ENCODE results near the gene DRAM2. TPM values are rescaled to one million over a fixed set of nuclear protein-coding genes. Genes with fewer than 3 reads are reported as not detected.

Gene DRAM2
- total and polyA plus RNA-seq, 10 of the 15 experiments (the other 5 are each of a cell fraction or from before 2014, with no cell fraction given) = 39.1 to 229 (median 79.4) TPM

DNA sequence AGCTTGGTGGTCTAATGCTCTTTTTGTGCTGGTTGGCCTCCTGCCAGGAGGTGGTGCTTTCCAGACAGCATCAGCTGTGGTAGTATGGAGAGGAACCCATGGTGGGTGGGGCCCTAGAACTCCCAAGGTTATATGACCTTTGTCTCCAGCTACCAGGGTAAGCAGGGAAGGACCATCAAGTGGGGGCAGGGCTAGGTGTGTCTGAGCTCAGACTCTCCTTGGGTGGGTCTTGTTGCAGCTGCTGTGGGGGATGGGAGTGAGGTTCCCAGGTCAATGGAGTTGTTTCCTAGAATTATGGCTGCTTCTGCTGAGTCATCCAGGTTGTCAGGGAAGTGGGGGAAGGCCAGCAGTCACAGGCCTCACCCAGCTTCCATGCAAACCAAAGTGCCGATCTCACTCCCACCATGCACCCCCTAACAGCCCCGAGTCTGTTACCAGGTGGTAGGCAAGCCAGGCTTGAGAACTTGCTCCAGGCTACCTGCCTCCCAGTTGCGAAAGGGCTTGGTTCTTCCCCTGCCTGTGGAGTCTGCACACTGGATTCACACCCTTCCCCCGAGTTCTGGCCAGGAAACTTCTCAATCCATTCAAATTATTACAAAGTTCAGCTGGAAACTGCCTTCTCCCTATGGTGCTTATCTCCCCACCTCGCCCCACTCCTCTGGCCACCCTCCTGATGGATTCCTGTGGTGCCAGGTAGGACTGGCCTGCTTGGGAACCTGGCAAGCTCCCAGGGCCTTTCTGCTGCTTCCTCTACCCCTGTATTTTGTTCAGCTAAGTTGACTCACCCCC, 37.8 kb downstream of the DRAM2 start:
- no peaks in the 10 kb centered on the region for H3K4me1 ChIP-seq (ENCODE audit: control insufficient read depth, insufficient read depth, low read length)
- no peaks in the 10 kb centered on the region for H4K20me1 ChIP-seq (ENCODE audit: control insufficient read depth, insufficient read depth)
- no peak for ATAC-seq
- no peaks in the 10 kb centered on the region for H3K27me3 ChIP-seq (replicated peaks in 1 of 2; ENCODE audit: control insufficient read depth in 2 of 2, insufficient read depth in 2 of 2, low read length in 1 of 2)
- WGBS (ENCODE audit: insufficient coverage, insufficient replicate concordance, low lambda C conversion rate, missing lambda C conversion rate) = 52% methylated on average over 5 of the region's 5 CpGs
- ChIA-PET RAD21 (ENCODE audit: unreplicated experiment) (no interaction called here), CTCF (no interaction called here), SMC1A (ENCODE audit: uncharacterized antibody, unreplicated experiment) (interaction anchor here (1.0 kb wide), 1 partner anchor 601 kb away, joined by 3 read pairs; no protein-coding TSS in a partner anchor), POLR2A (no interaction called here)
- H3K9me3 ChIP-seq (replicated peaks; ENCODE audit: control insufficient read depth, insufficient read depth, low read length) = peaks cover 5% of the 10 kb centered on the region; the same call in 2 of the 3 replicates
- no peaks in the 10 kb centered on the region for H3K36me3 ChIP-seq (ENCODE audit: control insufficient read depth in 2 of 2, insufficient read depth in 2 of 2, low read length in 1 of 2)
- intact Hi-C loops (cut with micrococcal nuclease; ENCODE audit: unreplicated experiment) = no loop called here
- H3K79me2 ChIP-seq (ENCODE audit: control insufficient read depth, insufficient read depth, low read length) = no peaks in the 10 kb centered on the region
- no peak for TF ChIP-seq ASH2L (IDR thresholded peaks at IDR 0.05; ENCODE audit: borderline replicate concordance, low read depth)
- TF ChIP-seq RFX5 (IDR thresholded peaks at IDR 0.05; ENCODE audit: low read depth, low read length) = no peak
- TF ChIP-seq ZNF274 (IDR thresholded peaks at IDR 0.05; ENCODE audit: insufficient read depth, insufficient read length) = no peak
- TF ChIP-seq ZNF622 (IDR thresholded peaks at IDR 0.05) = no peak
- no peak for TF ChIP-seq PBX3 (IDR thresholded peaks at IDR 0.05; ENCODE audit: insufficient replicate concordance, low read depth, low read length)
- no peak for TF ChIP-seq POLR2AphosphoS2 (IDR thresholded peaks at IDR 0.05; ENCODE audit: low read depth, low read length)
- TF ChIP-seq PAX5 (IDR thresholded peaks at IDR 0.05; ENCODE audit: borderline replicate concordance, low read depth, low read length) = no peak
- no peak for TF ChIP-seq RAD51 (IDR thresholded peaks at IDR 0.05)
- TF ChIP-seq PML (IDR thresholded peaks at IDR 0.05; ENCODE audit: low read length) = no peak
- no peak for TF ChIP-seq SREBF2 (IDR thresholded peaks at IDR 0.05; ENCODE audit: low read length)
- no peak for TF ChIP-seq MEF2B (IDR thresholded peaks at IDR 0.05; ENCODE audit: partially characterized antibody, poor library complexity, severe bottlenecking)
- TF ChIP-seq SKIL (IDR thresholded peaks at IDR 0.05; ENCODE audit: low read depth, poor library complexity, severe bottlenecking) = no peak
- TF ChIP-seq POLR2A (IDR thresholded peaks at IDR 0.05; ENCODE audit: low read depth, low read length) = no peak
- no peak for TF ChIP-seq YY1 (IDR thresholded peaks at IDR 0.05; ENCODE audit: low read depth, low read length)
- TF ChIP-seq USF2 (IDR thresholded peaks at IDR 0.05; ENCODE audit: borderline replicate concordance, low read depth, low read length) = no peak
- TF ChIP-seq WRNIP1 (IDR thresholded peaks at IDR 0.05; ENCODE audit: borderline replicate concordance, low read depth, low read length) = no peak
- H3K9ac ChIP-seq (ENCODE audit: control insufficient read depth, insufficient read depth, low read length) = no peak overlapping the region
- no TSS peak for BruUV-seq (replicated peaks)
- DNase-seq (ENCODE audit: low read depth, low spot score) = no peak
- no peak for FAIRE-seq
- H2AFZ ChIP-seq (ENCODE audit: control insufficient read depth, low read depth, low read length) = no peak overlapping the region
- in situ Hi-C loops (cut with MboI) = no loop called here
- H3K27ac ChIP-seq (ENCODE audit: control insufficient read depth, insufficient read depth) = no peak overlapping the region
- H3K4me3 ChIP-seq = no peak overlapping the region
- H3K4me2 ChIP-seq (ENCODE audit: control insufficient read depth, insufficient read depth) = no peak overlapping the region
